Activated CD4-positive, alpha-beta T cell treated with anti-CD3 and anti-CD28 coated beads, Interleukin-2, amount 50 U/mL, for 16 hours (primary cell): Measurements from ENCODE around the gene THAP3.

Experiments used
- DNase-seq: peaks from one replicate; pipeline ENCODE4 v3.0.0-alpha.2; 2020

The THAP3 gene

DNA sequence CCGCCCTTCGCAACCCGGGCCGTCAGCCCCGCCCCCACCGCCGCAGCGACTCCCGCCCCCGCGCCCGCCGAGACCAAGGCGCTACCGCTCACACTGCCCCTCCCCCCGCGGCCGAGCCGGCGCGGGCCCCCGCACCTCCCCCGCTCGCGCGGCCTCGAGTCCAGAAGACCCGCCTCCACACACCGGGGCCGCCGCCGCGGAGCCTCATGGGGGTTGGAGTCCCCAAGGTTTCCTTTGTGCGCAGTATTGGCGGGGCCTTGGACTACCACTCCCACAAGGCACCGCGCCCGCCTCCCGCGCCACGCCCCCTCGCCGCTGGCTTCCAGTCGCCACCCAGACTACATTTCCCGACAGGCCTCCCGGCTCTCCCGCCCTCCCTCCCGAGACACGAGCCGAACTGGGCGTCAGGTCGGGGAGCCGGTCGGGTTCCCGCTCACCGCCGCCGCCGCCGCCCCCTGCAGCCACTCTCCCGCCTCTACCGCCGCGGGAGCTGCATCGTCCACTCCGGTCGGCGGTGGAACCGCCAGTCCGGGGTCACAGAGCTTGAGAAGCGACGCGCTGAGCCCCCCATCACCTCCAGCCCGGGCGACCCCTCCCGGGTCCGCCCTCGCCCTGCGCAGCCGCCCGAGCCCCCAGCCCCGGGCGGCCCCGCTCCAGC is 11.2 kb upstream of the THAP3 start, which contains the start of gene PHF13:
Gene PHF13, plus strand, starts transcription at position 371 of the 658 bp plus-strand sequence. CDS start 336 bp downstream, outside the sequence.
- DNase-seq, result peak; percentile 100

DNA sequence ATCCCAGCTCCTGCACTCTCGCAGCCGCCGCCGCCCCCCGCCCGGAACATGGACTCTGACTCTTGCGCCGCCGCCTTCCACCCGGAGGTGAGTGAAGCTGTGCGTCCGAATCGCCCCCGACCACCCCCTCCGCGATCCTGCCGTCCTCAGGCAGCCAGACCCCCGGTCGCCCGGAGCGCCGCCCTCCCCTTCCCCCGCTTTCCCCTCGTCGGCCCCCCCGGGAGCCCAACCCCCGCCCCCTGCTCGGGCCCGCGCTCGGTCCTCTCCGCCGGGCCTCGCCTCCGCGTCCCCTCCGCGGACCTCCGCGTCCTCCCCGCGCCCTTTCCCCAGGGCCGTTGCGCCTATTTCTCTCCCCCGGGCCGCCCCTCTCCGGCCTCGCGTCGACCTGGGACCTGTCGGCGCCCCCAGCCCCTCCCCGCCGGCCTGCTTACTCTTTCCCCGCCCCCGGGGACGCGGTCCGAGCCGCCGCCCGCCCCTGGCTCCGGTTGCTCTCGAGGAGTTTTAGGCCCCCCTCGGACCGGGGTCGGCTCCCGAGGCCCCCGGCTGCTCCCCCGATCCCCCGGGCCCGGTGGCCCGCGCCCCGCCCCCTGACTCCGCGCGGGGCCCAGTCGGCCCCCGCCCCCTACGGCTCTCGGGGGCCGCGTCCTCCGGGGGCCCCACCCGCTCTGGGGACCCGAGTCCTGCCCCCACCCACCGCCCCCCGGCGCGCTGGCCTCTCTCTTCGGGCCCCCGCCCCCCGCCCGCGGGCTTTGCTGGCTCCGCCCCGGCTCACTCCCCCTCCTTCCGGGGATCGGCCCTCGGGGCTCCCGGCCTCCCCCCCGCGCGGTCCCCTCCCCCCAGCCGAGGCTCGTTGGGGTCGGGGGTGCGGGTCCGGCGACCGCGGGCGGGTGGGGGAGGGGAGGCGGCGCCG is 10.4 kb upstream of the THAP3 start:
- no peak for DNase-seq

GRCh38 chr1:6614929-6615785 is 9.5 kb upstream of the THAP3 start:
- DNase-seq, result no peak

DNA sequence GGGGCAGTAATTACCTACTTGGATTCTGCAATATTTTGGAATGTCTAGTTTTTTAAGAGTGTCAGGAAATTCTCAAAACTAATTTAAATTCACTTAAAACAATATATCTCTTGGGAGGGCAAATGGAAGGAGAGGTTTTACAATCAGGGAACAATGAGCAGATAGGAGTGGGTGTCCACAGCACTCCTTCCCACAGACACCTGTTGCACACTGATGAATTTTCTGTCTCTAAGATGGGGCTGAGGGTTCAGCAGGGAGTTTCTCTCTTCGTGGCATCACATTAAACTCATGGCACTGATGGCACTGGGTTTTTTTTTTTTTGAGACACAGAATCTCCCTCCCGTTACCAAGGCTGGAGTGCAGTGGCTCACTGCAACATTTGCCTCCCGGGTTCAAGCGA is 5.6 kb upstream of the THAP3 start:
- no peak for DNase-seq

- no peak for DNase-seq
These were observed 3.0 kb upstream of the THAP3 start for GRCh38 chr1:6621429-6622391.

GRCh38 chr1:6622396-6623152 is 2.1 kb upstream of the THAP3 start:
- DNase-seq, result no peak

GRCh38 chr1:6623269-6623965 is 1.3 kb upstream of the THAP3 start:
- no peak for DNase-seq

DNA sequence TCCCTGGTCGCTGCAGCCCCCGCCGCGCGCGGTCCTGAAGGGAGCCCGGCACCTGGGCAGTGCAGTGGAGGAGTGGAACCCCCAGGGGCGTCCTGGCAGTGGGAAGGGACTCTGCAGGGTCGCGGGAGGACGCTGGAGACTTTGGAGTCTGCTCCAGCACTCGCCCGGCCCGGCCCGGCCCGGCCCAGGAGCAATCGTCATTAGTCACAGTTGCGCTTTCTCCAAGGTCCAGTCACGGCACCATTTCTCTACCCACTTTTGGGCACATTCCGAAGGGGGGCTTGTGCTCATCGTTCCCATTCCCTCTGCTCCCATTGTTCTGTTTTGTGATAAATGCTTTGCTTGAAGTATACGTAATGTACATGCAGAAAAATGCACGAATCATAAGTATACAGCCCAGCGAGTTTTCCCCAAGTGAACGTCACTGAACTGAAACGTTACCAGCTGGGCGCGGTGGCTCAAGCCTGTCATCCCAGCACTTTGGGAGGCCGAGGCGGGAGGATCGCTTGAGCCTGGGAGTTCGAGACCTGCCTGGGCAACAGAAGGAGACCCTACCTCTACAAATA is 999 bp downstream of the THAP3 start:
- DNase-seq, result peak; percentile 25

DNA sequence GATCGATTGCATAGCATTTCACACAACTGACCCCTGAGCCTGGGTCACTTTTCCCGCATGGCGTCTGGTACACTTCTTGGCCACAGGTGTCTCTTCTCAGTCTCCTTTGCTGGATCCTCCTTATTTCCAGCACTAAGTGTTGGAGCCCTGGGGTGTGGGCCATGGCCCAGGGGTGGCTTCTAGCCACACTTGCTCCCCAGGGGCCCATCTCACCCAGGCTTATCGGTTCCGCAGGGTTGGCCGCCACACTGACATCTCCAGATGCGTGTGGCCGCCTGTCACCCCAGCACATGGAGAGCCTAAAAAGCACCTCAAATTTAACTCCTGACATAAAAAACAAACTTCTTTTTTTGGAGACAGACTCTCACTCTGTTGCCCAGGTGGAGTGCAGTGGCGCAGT is 2.4 kb downstream of the THAP3 start:
- DNase-seq, result no peak

GRCh38 chr1:6627841-6628545 is 3.3 kb downstream of the THAP3 start:
- no peak for DNase-seq

DNA sequence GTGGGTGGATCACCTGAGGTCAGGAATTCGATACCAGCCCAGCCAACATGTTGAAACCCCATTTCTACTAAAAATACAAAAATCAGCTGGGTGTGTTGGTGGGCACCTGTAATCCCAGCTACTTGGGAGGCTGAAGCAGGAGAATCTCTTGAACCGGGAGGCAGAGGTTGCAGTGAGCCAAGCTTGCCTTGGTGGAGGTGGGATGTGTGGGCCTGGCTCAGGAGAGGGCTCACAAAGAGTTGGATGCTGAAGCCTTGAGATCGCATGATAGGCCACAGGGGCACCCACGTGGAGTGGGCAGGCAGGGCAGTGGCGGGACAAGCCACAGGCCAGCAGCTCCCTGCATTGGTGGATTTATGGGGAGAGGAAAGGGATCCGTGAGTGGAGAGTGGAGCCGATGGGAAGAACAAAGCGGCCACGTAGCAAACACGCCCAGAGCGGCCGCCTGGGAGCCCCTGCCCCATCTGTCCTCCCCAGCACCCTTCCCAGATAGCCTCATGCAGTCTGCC is 4.4 kb downstream of the THAP3 start:
- no peak for DNase-seq

GRCh38 chr1:6630027-6630426 is 5.4 kb downstream of the THAP3 start:
- DNase-seq, result no peak

- no peak for DNase-seq
These were observed 6.4 kb downstream of the THAP3 start for GRCh38 chr1:6631058-6631457.

DNA sequence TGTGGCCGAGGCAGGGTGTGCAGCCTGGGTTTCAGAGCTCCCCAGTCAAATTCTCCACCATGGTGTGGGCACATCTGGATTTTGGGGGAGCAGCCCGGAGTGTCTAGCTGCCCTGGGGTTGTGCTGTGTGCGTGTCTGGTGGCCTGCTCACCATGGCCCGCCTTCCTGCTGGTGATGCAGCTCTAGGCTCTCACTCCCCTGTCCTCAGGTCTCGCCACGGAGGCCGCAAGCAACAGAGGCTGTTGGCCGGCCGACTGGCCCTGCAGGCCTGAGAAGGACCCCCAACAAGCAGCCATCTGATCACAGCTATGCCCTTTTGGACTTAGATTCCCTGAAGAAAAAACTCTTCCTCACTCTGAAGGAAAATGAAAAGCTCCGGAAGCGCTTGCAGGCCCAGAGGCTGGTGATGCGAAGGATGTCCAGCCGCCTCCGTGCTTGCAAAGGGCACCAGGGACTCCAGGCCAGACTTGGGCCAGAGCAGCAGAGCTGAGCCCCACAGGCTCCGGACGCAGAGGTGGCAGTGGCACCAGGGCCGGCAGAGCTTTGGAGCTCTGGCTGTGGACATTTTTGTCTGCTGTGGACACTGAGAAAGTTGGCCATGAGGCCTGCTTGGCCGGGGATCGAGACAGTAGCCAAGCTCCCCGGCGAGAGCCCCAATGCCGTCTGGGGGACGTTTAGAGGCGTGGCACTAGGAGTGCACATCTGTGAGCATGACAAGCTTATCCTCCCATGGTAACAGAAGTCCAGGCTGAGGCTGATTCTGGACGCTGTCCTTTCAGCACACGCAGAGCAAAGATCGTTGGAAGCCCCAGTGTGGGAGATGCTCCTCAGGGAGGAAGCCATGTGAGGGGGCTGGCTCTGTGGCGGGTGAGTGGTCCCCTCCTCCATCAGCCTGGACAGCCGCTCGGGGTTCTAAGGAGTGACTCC is 8.2 kb downstream of the THAP3 start:
- DNase-seq, result no peak

GRCh38 chr1:6634371-6635052 is 9.8 kb downstream of the THAP3 start:
- peak; percentile 29 for DNase-seq

- DNase-seq, result no peak
These were observed 10.7 kb downstream of the THAP3 start for GRCh38 chr1:6635161-6635909.
